H1 (cell line): ENCODE measurements around the gene ERP44.

Source experiments
- CBX8 ChIP-seq: fragments of 300-800, 300-1000 bp; sonication (generic); IDR thresholded peaks from 2 replicates; pipeline ENCODE4 v1.7.1; 2016; ENCODE audit warnings: low read depth, low read length, borderline replicate concordance
- CREB1 ChIP-seq: IDR thresholded peaks from 2 replicates; pipeline ENCODE4 v1.6.1; 2012; ENCODE audit warnings: inconsistent platforms
- CTCF ChIP-seq, 3 experiments: IDR thresholded peaks; 1 replicate in 2 of 3; 2 replicates in 1 of 3; pipeline versions ENCODE4 v1.5.1 to v1.6.1; 2011; ENCODE audit warnings: low read length in 3 of 3, mild to moderate bottlenecking in 3 of 3, inconsistent platforms in 2 of 3, low read depth in 1 of 3, moderate library complexity in 1 of 3; ENCODE audit not compliant: insufficient read depth in 1 of 3; ENCODE audit errors: control extremely low read depth in 1 of 3
- EP300 ChIP-seq, 2 experiments: IDR thresholded peaks; 1 replicate in 1 of 2; 2 replicates in 1 of 2; pipeline ENCODE4 v1.6.1; 2011 to 2012; ENCODE audit warnings: low read depth in 2 of 2, low read length in 2 of 2, mild to moderate bottlenecking in 2 of 2, borderline replicate concordance in 1 of 2, inconsistent platforms in 1 of 2, moderate library complexity in 1 of 2
- EZH2 ChIP-seq: fragments of 200-600 bp; sonication (generic); IDR thresholded peaks from 2 replicates; pipeline ENCODE4 v1.7.1; 2012; ENCODE audit warnings: low read depth, mild to moderate bottlenecking, moderate library complexity, low read length, inconsistent platforms; ENCODE audit not compliant: severe bottlenecking
- JUN ChIP-seq: IDR thresholded peaks from 2 replicates; pipeline ENCODE4 v1.6.1; 2011; ENCODE audit warnings: low read depth, mild to moderate bottlenecking, improper control_type of control experiment, low read length
- KDM5A ChIP-seq: fragments of 200-600 bp; IDR thresholded peaks from 2 replicates; pipeline ENCODE4 v1.7.1; 2012; ENCODE audit warnings: mild to moderate bottlenecking, low read length, inconsistent platforms, mixed read lengths
- POU5F1 ChIP-seq: IDR thresholded peaks from 2 replicates; pipeline ENCODE4 v1.6.1; 2011; ENCODE audit warnings: low read depth, mild to moderate bottlenecking, low read length, moderate library complexity
- TAF1 ChIP-seq: IDR thresholded peaks from 2 replicates; pipeline ENCODE4 v1.6.1; 2011; ENCODE audit warnings: mild to moderate bottlenecking, low read depth, low read length
- TBP ChIP-seq: IDR thresholded peaks from 2 replicates; pipeline ENCODE4 v1.6.1; 2011; ENCODE audit warnings: low read depth, low read length, improper control_type of control experiment
- YY1 ChIP-seq: IDR thresholded peaks from 2 replicates; pipeline ENCODE4 v1.6.1; 2011; ENCODE audit warnings: low read depth, mild to moderate bottlenecking, low read length
- TF ChIP-seq, protein P1 (sequence below): IDR thresholded peaks from 2 replicates; pipeline ENCODE4 v1.6.1; 2012; ENCODE audit warnings: inconsistent platforms

DNA sequence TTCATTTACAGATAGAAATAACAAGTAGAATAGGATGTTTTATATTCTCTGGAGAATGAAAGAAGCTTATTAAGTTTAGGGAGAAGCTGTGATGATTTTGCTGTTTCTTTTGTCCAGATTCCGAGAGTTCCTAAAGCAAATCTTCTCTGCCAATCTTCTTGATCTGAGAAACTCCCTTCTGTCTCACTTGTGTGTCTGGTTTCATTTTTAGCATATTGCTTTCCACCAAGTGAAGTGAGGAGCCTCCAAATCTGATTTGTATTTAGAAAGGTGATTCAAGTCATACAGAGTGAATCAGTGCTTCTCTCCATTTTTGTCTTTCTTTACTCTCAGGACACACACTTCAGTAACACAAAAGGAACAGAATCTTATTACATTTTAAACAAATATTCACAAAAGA, 144.0 kb downstream of the ERP44 start:
- TF ChIP-seq, protein P1, sequence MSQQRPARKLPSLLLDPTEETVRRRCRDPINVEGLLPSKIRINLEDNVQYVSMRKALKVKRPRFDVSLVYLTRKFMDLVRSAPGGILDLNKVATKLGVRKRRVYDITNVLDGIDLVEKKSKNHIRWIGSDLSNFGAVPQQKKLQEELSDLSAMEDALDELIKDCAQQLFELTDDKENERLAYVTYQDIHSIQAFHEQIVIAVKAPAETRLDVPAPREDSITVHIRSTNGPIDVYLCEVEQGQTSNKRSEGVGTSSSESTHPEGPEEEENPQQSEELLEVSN: no peak
- no peak for TF ChIP-seq EZH2
- TF ChIP-seq JUN: no peak
- no peak for TF ChIP-seq POU5F1
- TF ChIP-seq TBP: no peak
- TF ChIP-seq YY1: no peak
- TF ChIP-seq CREB1: no peak
- TF ChIP-seq CBX8: no peak
- TF ChIP-seq EP300 (IDR thresholded peaks at IDR 0.05; ENCODE audit: borderline replicate concordance in 1 of 2, low read depth in 2 of 2, low read length in 2 of 2): no peak
- TF ChIP-seq KDM5A: no peak
- no peak for TF ChIP-seq CTCF (IDR thresholded peaks at IDR 0.05; ENCODE audit: control extremely low read depth in 1 of 3, insufficient read depth in 1 of 3, low read depth in 1 of 3, low read length in 3 of 3)
- TF ChIP-seq TAF1: no peak
